Measurements from ENCODE around the gene RDH8.
"Not testable (repeated sequence)": the region's sequence is repeated elsewhere in the genome, so short reads cannot be mapped to it uniquely, and the experiment has no call there.

The RDH8 gene

DNA sequence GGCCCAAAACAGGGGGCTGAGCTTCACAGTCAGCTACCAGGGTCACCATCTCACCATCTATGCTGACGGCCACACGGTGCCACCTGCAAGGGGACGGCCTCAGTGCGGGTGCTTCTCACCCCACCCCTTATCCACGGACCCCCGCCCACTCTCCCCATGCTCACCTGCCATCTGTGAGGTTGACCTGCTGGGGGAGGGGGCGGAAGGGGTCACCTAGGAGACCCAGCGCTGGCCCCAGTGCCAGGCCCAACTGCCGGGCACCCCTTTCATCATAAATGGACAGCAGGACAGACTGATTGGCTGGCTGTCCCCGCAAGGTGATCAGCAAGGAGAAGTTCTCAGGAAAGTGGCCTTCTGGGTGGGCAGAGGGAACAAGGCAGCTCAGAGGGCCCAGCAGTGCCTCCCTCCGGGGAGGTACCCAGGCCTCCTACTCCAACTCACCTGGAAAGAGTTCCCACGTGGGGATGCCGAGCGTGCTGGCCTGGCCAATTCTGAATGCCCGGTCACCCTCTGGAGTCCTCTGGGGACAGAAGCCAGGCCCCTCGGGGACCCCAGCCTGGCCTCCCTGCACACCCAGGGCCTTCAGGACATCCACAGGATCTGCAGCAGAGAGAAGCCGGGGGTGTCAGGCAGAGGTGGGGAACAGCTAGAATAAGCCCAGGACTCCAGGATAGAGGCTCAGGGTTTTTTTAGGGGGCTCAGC, 7.5 kb upstream of the RDH8 start:
- no peak for DNase-seq (ENCODE audit: low read depth in 2 of 2, low spot score in 1 of 2)

DNA sequence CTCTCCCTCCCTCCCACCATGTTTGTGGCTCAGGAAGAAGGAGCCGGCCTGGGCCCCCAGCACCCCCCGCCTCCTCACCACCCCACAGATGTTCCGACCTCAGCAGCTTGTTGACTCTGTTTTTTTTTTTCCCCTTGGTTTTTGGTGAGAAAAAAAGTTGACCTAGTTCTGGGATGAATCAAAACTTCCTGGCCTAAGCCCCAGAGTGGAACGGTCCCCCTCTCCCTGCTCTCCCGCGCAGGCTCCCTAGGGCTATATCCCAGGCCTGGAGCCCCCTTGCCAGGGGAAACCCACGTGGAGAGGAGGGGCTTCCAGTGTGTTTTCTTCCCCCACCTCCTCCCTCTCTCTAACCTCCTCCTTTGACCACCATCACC, 7.0 kb upstream of the RDH8 start:
- DNase-seq (ENCODE audit: low read depth in 2 of 2, low spot score in 1 of 2) = no peak

DNA sequence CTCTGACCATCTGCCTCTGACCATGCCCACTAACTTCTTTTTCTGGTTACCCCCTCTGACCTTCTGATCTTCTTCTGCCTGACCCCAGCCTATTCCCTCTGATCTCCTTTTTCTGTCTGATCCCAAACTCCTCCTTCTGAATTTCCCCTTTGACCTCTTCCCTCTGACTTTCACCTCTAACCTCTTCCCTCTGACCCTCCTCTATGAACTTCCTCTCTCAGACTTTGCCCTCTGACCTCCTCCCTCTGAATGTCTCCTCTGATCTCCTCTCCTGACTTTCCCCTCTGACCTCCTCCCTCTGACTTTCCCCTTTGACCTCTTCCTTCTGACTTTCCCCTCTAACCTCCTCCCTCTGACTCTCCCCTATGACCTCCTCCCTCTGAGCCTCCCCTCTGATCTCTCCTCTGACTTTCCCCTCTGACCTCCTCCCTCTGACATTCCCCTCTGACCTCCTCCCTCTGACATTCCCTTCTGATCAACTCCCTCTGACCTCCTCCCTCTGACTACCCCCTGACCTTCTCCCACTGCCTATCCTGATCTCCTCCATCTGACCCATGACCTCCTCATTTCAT, 6.4 kb upstream of the RDH8 start:
- no peak for DNase-seq (ENCODE audit: low read depth in 2 of 2, low spot score in 1 of 2)

DNA sequence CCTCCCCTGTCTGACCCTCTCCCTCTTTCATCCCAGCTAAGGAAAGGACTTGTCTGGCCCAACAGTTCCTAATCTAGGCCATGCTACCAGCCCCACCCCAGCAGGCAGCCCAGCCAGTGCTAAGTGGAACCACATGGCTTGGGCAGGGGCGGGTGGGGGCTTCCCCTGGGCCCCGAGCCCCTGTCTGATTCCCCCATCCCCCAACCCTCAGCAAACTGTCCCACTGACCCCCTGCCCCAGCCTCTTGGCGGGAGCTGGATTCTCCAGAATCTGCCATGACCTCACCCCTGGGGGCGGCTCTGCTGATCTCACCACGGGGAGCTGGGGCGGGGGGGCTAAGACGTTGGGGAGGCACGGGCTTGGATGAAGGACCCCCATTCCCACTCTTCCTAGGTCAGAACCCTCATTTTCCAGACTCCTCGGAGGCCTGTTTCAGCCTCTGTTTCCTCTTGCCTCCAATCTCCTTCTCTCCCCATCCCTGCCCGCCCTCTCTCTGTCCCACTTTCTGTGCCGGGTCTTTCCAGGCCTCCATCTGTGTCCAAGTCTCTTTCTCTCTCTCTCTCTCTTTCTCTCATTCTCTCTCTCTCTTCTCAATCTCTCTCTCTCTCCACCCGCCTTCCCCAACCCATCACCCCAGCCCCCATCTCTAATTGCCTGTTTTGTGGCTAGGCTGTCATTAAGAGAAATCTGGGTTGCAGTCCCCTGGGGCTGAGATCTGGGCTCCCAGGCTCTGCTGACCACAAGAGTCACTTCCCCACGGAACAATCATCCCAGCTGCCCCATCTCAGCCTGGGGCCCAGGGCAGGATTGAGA, 5.7 kb upstream of the RDH8 start:
- DNase-seq (ENCODE audit: low read depth in 2 of 2, low spot score in 1 of 2) = no peak

DNA sequence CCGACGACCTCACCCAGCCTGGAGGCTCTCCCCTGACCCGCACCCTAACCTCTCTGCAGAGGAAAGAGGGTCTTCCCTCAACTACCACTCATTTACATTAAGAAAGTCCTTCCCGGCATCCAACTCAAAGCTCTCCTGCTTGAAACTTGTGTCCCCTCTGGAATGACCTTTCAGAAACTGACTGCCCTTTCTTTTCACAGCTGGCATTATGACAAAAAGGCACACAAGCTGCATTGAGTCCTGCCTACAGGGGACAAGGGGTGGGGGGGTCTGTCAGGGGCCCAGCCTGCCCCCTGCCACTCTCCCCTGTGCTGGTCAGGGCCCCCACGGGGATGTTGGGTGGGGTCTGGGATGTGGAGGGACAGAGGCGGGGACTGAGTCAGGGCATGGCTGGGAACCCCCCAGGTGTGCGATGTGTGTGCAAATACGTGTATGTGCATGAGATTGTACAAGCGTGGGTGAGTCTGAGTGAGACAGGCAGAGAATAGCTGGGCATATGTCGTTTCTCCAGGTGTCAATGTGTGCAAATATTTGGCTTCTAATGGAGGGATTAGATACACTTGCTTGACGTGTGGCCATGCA, 5.0 kb upstream of the RDH8 start:
- DNase-seq (ENCODE audit: low read depth in 2 of 2, low spot score in 1 of 2) = no peak

DNA sequence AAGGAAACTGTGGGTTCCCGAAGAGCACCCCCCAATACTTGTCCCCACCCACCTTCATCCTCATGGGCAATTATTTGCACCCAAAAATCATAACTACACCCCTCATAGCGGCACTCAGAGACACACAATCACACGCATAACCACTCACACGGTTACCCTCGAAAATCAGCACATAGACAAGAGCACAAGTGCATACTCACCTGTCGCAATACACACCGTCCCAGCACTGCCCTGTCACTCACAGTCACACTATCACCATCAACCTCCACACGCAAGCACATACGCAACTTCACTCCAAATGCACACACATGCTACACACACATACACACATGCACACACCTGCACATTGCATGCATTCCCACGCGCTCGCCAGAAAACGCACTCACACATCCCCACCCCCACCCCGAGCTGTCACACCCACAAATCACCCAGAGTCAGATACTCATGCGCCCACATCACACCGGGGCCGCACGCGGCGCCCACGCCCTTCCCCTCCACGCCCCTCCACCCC, 3.5 kb upstream of the RDH8 start:
- DNase-seq (ENCODE audit: low read depth in 2 of 2, low spot score in 1 of 2) = no peak

DNA sequence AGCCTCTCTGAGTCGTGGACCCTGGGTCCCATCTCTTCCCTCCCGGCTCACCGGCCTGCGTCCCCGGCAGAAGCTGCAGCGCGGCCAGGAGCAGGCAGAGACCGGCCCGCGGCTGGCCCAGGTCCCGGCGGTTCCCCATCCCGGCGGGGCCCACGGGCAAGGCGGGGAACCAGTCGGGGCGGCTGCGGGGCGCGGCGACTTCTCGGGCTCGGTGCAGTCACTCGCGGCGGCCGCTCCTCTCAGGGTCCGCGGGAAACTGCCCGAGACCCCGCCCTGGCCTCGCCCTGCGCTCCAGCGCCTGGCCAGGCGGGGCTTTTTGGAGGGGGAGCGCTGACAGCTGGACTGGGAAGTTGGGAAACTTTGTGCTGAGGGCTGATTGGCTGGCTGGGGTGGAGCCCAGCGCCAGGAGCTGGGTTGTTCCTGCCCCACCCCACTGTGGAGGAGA, 3.0 kb upstream of the RDH8 start, which contains the start of gene COL5A3:
TSS of gene COL5A3 (minus strand) at position 258 of the 445 bp plus-strand sequence. CDS start at position 139, 119 bp downstream.
- no peak for DNase-seq (ENCODE audit: low read depth in 2 of 2, low spot score in 1 of 2)

DNA sequence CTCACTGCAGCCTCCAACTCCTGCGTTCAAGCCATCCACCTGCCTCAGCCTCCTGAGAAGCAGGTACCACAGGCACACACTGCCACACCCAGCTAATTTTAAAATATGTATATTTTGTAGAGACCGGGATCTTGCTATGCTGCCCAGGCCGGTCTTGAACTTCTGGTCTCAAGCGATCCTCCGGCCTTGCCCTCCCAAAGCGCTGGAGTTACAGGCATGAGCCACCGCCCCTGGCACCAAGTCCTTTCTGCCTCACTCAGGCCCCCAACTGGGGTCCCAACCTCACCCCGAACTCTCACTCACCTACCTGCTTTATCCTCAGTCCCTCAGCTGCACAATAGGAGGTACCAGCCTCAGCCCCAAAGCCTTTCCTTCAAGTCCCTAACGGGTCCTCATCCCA, 2.3 kb upstream of the RDH8 start:
- no peak for DNase-seq (ENCODE audit: low read depth in 2 of 2, low spot score in 1 of 2)

DNA sequence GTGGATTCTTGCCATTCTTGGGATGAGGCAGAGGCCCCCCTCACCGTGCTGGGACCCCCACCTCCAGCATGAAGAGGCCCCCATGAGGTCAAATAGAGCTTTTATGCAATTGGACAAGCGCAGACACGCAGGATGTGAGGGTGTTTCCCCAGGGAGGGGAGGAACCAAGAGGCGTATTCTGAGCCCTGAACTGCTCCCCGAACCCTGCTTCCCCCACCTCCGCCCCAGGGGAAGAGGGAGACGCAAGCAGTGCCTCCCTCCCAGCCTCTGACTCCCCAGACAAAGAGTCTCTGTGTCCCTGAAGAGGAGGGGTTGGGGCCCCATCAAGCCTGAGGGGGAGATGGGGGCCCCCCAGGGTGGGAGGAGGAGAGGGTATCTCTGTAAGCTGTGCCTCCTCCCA, 1.3 kb upstream of the RDH8 start:
- no peak for DNase-seq (ENCODE audit: low read depth in 2 of 2, low spot score in 1 of 2)

DNA sequence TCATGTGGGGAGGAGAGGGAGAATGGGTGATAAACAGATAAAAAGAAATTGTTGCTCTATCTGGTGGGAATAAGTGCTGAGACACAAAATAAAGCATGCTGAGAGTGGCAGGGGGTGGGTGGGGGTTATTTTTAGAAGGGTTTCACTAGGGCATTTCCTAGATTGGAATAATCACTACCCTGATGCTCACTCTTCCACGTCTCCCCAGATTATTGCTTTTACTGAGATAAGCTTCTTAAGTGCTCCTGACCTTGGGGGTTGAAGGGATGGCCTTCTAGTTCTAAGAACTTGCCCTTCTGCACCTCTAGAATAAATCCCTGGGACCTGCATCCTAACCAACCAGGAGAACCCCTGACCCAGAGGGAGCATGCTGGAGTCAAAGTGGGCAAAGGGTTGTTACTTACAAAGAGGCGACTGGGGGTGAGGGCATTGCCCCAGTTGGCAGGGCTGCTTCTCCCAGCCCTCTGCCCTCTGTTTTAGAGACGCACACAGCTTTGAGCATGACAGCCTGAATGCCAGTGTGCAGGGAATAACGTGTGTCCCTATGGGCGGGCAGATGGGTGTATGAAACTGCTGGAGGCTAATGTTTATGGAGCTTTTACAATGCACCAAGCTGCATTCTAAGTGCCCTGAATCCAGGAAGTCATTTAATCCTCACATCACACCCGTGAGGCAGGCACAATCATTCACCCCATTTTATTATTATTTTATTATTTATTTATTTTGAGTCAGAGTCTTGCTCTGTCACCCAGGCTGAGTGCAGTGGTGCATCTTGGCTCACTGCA, 743 bp downstream of the RDH8 start:
- no peak for DNase-seq (ENCODE audit: low read depth in 2 of 2, low spot score in 1 of 2)

DNA sequence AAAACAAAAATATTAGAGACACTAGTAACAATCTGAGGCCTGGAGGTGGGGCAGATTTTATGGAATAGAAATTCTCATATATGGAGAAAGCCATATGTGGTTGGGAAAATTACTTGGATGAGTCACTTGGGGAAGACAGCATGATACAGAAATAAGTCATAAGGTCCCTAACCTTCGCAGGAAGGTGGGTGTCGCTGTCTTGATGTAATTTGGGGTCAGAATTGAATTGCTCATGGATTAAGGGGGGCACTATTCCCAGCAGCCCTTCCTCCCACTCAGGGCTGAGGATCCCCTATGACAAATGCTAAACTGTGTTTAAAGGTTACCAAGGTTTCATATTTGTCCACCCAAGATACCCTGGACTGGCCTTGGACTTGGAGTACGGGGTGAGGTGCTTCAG, 5.0 kb downstream of the RDH8 start:
- DNase-seq (ENCODE audit: low read depth in 2 of 2, low spot score in 1 of 2) = no peak

DNA sequence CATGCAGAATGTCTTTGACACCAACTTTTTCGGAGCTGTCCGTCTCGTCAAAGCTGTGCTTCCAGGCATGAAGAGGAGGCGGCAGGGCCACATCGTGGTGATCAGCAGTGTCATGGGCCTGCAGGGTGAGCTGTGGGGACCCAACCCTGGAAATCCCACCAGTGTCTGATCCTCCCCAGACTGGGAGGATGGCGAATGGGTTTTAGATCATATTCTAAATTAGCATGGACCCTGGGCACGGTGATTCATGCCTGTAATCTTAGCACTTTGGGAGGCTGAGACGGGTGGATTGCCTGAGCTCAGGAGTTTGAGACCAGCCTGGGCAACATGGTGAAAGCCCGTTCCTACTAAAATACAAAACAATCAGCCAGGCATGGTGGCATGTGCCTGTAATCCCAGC, 5.5 kb downstream of the RDH8 start:
- DNase-seq (ENCODE audit: low read depth in 2 of 2, low spot score in 1 of 2) = no peak

DNA sequence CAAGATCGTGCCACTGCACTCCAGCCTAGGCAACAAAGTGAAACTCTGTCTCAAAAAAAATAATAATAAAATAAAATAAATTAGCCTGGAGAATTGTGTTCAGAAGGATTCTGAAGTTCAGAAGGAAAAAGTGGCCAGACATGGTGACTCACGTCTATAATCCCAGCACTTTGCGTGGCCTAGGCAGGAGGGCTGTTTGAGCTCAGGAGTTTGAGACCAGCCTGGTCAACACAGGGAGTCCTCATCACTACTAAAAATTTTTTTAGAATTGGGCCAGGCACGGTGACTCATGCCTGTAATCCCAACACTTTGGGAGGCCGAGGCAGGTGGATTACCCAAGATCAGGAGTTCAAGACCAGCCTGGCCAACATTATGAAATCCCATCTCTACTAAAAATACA, 6.0 kb downstream of the RDH8 start:
- no peak for DNase-seq (ENCODE audit: low read depth in 2 of 2, low spot score in 1 of 2)

DNA sequence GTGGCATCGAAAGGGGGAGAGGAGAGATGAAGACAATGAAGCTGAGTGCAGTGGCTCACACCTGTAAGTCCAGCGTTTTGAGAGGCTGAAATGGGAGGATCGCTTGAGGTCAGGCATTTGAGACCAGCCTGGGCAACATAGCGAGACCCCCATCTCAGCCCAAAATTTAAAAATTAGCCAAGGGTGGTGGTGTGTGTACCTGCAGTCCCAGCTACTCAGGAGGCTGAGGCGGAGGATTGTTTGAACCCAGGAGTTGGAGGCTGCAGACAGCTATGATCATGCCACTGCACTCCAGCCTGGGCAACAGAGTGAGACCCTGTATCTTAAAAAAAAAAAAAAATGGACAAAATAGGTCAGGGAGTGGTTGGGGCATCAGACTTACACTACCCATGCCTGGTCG, 7.6 kb downstream of the RDH8 start:
- DNase-seq (ENCODE audit: low read depth in 2 of 2, low spot score in 1 of 2) = no peak

DNA sequence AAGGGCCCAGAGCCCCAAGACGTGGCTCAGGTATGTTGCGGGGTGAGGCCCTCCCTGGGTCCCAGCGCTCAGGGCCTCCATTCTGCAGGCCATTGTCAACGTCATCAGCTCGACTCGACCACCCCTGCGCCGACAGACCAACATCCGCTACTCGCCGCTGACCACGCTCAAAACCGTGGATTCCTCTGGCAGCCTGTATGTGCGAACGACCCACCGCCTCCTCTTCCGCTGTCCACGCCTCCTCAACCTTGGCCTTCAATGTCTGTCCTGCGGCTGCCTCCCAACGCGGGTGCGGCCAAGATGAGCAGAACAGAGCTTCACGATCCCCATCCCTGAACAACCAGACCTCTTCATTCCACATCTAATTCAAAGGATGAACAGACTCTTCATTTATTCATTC, 8.2 kb downstream of the RDH8 start:
- no peak for DNase-seq (ENCODE audit: low read depth in 2 of 2, low spot score in 1 of 2)

DNA sequence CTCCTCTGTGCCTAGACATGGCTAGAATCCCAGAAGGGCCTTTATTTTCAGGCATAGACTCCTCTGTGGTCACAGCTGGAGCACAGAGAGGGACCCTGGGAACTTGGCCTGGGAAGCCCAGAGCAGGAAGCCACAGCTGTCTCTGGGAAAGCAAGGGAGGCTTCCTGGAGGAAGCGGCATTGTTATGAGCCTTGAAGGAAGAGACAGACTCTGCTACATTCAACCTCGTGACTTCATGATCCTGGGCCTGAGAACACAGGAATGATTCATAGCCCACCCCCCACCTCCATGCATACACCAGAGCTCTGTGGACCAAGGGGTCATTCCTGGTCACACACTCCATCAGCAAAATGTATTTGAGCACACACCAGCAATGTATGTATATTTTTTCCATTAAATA, 8.6 kb downstream of the RDH8 start:
- no peak for DNase-seq (ENCODE audit: low read depth in 2 of 2, low spot score in 1 of 2)

DNA sequence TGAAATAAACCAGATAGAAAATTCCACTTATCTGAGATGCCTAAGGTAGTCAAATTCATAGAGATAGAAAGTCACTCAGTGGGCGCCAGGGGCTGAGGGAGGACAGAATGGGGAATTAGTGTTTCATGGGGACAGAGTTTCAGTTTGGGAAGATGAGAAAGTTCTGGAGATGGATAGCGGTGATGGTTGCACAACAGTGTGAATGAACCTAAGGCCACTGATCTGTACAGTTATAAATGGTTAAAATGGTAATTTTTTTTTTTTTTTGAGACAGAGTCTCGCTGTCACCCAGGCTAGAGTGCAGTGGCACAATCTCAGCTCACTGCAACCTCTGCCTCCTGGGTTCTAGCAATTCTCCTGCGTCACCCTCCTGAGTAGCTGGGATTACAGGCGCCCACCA, 9.8 kb downstream of the RDH8 start:
- not testable (repeated sequence) for DNase-seq (ENCODE audit: low read depth in 2 of 2, low spot score in 1 of 2)

DNA sequence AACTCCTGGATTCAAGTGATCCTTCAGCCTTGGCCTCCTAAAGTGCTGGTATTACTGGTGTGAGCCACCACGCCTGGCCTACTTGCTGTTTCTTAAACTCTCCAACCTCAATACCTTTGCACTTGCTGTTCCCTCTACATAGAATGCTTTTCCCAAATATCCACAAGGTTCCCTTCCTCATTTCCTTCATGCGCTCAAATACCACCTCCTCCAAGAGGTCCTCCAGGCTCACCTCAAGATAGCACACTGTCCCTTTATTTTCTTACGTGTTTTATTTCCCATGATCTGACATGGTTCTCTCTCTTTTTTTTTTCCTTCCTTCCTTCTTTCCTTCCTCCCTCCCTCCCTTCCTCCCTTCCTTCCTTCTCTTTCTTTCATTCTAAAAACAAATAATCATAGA, 13.5 kb downstream of the RDH8 start:
- DNase-seq (ENCODE audit: low read depth in 2 of 2, low spot score in 1 of 2) = no peak

DNA sequence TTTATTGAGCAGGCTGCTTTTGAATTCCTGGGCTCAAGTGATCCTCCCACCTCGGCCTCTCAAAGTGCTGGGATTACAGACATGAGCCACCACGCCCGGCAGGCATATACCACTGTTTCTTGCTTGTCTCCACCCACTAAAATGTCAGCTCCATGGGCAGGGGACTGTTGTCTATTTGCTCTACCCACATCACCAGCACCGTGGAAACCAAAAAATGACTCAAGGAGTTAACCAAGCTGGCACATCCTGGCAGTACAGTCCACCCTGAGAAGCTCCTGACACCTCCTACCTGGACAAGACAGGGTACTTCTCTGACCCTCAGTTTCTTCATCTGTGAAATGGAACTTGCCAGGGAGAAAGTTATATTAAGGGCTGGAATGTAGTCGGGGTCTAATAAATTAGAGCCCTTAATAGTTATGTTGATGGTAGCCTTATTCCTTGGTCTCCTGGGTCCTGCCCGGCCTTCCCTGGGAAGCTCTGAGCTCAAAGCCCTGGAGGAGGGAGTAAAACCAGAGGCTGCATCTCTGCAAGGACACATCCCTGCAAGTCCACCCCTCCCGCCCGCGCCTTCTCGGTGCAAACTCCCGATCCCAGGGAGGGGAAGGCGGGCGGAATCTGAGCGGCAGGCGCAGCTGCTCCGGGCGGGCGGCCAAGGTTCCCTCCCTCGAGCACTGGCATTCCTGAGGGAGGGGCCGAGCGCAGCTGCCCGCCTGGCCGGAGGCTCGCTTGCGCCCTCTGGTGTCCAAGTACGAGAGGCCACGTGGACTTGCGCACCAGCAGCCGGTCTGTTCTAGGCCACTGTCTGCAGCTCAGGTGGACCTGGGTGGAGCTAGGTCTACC, 14.1 kb downstream of the RDH8 start:
- peak; percentile 44 to 46 for DNase-seq (ENCODE audit: low read depth in 2 of 2, low spot score in 1 of 2)

DNA sequence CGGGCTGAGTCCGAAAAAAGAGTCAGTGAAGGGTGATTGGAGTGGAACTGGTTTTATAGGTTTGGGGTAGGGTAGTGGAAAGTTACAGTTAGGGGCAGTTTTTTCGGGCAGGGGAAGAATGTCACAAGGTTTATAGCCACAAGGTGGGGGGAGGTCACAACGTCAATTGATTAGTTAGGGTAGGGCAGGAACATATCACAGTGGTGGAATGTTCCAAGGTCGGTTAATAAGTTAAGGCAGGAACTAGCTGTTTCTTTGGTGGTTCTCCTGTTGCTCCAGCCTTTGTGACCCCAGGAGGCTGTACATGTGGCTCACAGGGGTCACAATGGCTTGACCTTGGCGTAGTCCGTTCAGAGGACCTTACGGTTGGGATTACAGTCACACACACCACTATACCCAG, 20.3 kb downstream of the RDH8 start:
- no peak for DNase-seq (ENCODE audit: low read depth in 2 of 2, low spot score in 1 of 2)
